Uterus (tissue), 4 donors: ENCODE measurements around the gene OCA2. TPM values are rescaled to one million over a fixed set of nuclear protein-coding genes. Genes with fewer than 3 reads are reported as not detected.

Source experiments
- DNase-seq, 2 donors: peaks; one replicate each; pipeline ENCODE4 v3.0.0-alpha.2; 2019 to 2020
- H3K27ac ChIP-seq, 2 donors: fragments of 200-600 bp; sonication (generic); 1 replicate in 1 of 2; 2 replicates in 1 of 2; pipeline ENCODE4 v1.5.1; 2016 to 2018
- H3K27me3 ChIP-seq, 2 donors: fragments of 200-600 bp; sonication (generic); one replicate each; pipeline ENCODE4 v1.5.1; 2018 to 2019; ENCODE audit warnings: control low read depth in 1 of 2
- H3K36me3 ChIP-seq, 2 donors: fragments of 200-600 bp; sonication (generic); one replicate each; pipeline ENCODE4 v1.5.1; 2019; ENCODE audit warnings: control low read depth in 1 of 2
- H3K4me1 ChIP-seq, 2 donors: fragments of 200-600 bp; sonication (generic); one replicate each; pipeline ENCODE4 v1.5.1; 2018 to 2019; ENCODE audit warnings: control low read depth in 1 of 2
- H3K4me3 ChIP-seq, 2 donors: fragments of 200-600 bp; sonication (generic); 1 replicate in 1 of 2; 2 replicates in 1 of 2; pipeline ENCODE4 v1.5.1; 2018 to 2019; ENCODE audit warnings: mild to moderate bottlenecking in 1 of 2
- H3K9me3 ChIP-seq, 2 donors: fragments of 200-600 bp; sonication (generic); one replicate each; pipeline ENCODE4 v1.5.1; 2019; ENCODE audit warnings: control low read depth in 1 of 2
- CTCF ChIP-seq, 4 experiments: fragments of 200-600 bp in 2 of 4; fragments of 450-650 bp in 2 of 4; sonication (generic) in 2 of 4; IDR thresholded peaks; one replicate each; pipeline ENCODE4 v1.5.1; 2016 to 2019; ENCODE audit warnings: antibody characterized with exemption in 4 of 4, mild to moderate bottlenecking in 2 of 4, moderate library complexity in 1 of 4
- POLR2A ChIP-seq, 2 donors: fragments of 450-650 bp; IDR thresholded peaks; one replicate each; pipeline ENCODE4 v1.6.1; 2016; ENCODE audit warnings: antibody characterized with exemption in 2 of 2, mild to moderate bottlenecking in 1 of 2, moderate library complexity in 1 of 2
- intact Hi-C: fragments of 100-400 bp; cut with DNase I; formaldehyde crosslinking; loops from one replicate; pipeline ENCODE4 v1.15.1; 2023; ENCODE audit warnings: low total_unique reads
- total RNA-seq, 4 donors: library from RNA; depleted of rRNA in 3 of 4; stranded (reverse); fragments of >200 nt in 3 of 4; gene quantifications; one replicate each; pipeline versions ENCODE4 v1.1.0 to v1.2.4, GENCODE V29; 2014 to 2023
- donor health status: DM: yes; HTN: yes; CAD: no.

The OCA2 gene
- total RNA-seq, 4 donors from 2014 or later = 0.55 to 4.6 TPM; not detected in 2

GRCh38 chr15:28044121-28044672 is 54.9 kb downstream of the OCA2 start:
- H3K4me3 ChIP-seq = no peak overlapping the region
- no peak for TF ChIP-seq POLR2A (IDR thresholded peaks at IDR 0.05)
- TF ChIP-seq CTCF (IDR thresholded peaks at IDR 0.05) = no peak
- no peak for DNase-seq
- no peaks in the 10 kb centered on the region for H3K27me3 ChIP-seq
- no peaks in the 10 kb centered on the region for H3K9me3 ChIP-seq
- H3K27ac ChIP-seq = no peak overlapping the region
- no peaks in the 10 kb centered on the region for H3K36me3 ChIP-seq
- intact Hi-C loops = no loop called here
- H3K4me1 ChIP-seq = no peaks in the 10 kb centered on the region

DNA sequence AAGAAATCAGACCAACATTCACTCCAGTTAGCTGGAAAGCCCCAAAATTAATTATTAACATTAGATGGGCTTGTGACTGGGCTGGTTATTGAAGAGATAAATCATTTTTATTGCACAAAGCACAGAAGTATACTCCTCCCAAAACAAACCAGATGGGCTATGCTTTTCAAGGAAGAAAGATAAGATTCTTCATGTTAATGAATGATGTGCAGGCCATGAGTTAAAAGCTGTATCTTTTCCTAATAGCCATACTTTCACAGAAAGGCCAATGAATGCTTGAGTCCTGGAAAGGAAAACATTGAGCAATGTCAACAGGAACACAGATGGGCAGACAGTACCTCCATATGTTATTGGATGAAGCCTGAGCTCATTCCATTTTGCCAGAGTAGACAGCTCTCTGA is 55.4 kb downstream of the OCA2 start:
- TF ChIP-seq CTCF (IDR thresholded peaks at IDR 0.05) (no peak), POLR2A (IDR thresholded peaks at IDR 0.05) (no peak)
- no peak overlapping the region for H3K4me3 ChIP-seq
- no peaks in the 10 kb centered on the region for H3K36me3 ChIP-seq
- H3K27ac ChIP-seq = no peak overlapping the region
- no peak for DNase-seq
- no peaks in the 10 kb centered on the region for H3K27me3 ChIP-seq
- no peaks in the 10 kb centered on the region for H3K9me3 ChIP-seq
- intact Hi-C loops = no loop called here
- no peaks in the 10 kb centered on the region for H3K4me1 ChIP-seq

DNA sequence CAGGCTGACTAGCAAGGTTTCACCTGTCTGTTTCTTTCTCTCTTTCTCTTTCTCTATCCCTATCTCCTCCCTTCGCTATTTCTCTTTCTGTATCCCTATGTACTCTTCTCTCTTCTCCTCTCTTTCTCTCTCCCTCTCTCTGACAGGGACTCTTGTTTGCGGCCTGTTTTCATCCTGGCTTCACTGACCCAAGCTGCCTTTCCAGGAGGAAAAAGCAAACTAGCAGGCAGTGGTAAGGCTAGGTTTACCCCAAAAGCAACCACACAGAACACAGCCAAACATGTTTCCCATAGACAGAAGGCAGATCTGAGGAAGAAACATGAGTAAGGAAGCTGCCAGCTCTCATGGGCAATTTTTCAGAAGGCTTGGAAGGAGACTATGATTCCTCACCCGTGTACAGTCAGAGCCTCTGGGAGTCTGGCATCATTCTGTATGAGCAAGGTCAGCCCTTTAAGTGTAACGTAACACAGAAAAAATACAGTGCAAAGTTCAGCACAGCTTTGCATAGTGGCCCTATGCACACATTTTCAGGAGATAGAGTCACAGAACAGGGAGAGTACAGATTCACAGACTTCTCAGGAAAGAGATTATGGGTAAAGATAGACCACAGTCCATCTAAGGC is 61.0 kb downstream of the OCA2 start:
- no peaks in the 10 kb centered on the region for H3K27me3 ChIP-seq
- no peaks in the 10 kb centered on the region for H3K4me1 ChIP-seq
- H3K27ac ChIP-seq = no peak overlapping the region
- no peak overlapping the region for H3K4me3 ChIP-seq
- no peak for DNase-seq
- no peaks in the 10 kb centered on the region for H3K36me3 ChIP-seq
- intact Hi-C loops = no loop called here
- H3K9me3 ChIP-seq = no peaks in the 10 kb centered on the region
- TF ChIP-seq CTCF (IDR thresholded peaks at IDR 0.05) (no peak), POLR2A (IDR thresholded peaks at IDR 0.05) (no peak)

DNA sequence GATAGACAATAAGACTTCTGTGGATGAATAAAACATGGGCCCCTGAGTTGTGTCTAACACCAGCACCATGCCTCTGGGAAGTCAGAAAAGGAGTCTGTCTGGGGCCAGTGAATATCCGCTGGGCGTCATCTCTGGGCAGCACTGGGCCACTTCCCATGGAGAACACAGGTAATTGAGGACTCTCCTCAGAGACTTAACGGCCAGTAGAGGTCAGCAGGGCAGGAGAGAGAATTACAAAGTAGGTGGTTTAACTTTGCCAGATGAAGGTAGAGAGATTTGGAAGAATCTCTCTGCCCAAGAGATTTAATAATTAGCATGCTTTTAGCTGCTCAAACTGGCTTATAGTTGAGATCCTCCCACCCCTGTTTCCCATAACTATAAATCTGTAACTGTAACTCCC is 65.7 kb downstream of the OCA2 start:
- Histone ChIP-seq H3K27ac (no peak overlapping the region), H3K4me1 (no peaks in the 10 kb centered on the region), H3K27me3 (no peaks in the 10 kb centered on the region), H3K36me3 (no peaks in the 10 kb centered on the region), H3K9me3 (no peaks in the 10 kb centered on the region), H3K4me3 (no peak overlapping the region)
- DNase-seq = no peak
- intact Hi-C loops = no loop called here
- TF ChIP-seq CTCF (IDR thresholded peaks at IDR 0.05) (no peak), POLR2A (IDR thresholded peaks at IDR 0.05) (no peak)

DNA sequence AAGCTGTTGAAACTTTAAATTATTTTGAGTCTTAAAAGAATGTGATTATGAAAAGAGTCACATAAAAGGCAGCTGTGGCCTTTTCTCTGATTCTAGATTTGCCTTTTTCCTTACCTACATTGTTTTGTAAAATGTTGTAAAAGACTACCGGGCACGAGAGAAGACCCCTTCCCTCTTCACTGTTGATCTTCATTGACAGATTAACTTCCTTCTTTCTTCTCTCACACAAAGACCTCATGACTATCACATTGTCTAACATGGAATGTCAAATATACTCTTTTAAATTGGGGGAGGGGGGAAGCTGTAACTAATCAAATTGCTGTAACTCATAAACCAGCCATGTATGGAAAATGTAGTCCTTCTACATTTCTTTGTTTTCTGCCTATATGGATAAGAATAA is 68.3 kb downstream of the OCA2 start:
- H3K36me3 ChIP-seq = no peaks in the 10 kb centered on the region
- H3K27ac ChIP-seq = no peak overlapping the region
- no peak for TF ChIP-seq CTCF (IDR thresholded peaks at IDR 0.05)
- no peak for TF ChIP-seq POLR2A (IDR thresholded peaks at IDR 0.05)
- no peaks in the 10 kb centered on the region for H3K9me3 ChIP-seq
- DNase-seq = no peak
- H3K27me3 ChIP-seq = no peaks in the 10 kb centered on the region
- intact Hi-C loops = no loop called here
- H3K4me1 ChIP-seq = no peaks in the 10 kb centered on the region
- H3K4me3 ChIP-seq = no peak overlapping the region
